Ascending aorta (tissue), 2 donors: ENCODE data around the gene NEURL3. TPM values are rescaled to one million over a fixed set of nuclear protein-coding genes. Genes with fewer than 3 reads are reported as not detected.

Experiments used
- DNase-seq, 2 donors: peaks; one replicate each; pipeline ENCODE4 v3.0.0-alpha.2; 2019; ENCODE audit warnings: low spot score in 2 of 2
- H3K27ac ChIP-seq, 2 donors: fragments of 200-600 bp; sonication (generic); one replicate each; pipeline ENCODE4 v1.5.1; 2016 to 2017; ENCODE audit warnings: mild to moderate bottlenecking in 1 of 2
- H3K27me3 ChIP-seq: fragments of 200-600 bp; sonication (generic); one replicate; pipeline ENCODE4 v1.5.1; 2017
- H3K36me3 ChIP-seq, 2 donors: fragments of 200-600 bp; sonication (generic); one replicate each; pipeline ENCODE4 v1.5.1; 2016
- H3K4me1 ChIP-seq, 2 donors: fragments of 200-600 bp; sonication (generic); one replicate each; pipeline ENCODE4 v1.5.1; 2016 to 2017; ENCODE audit warnings: mild to moderate bottlenecking in 1 of 2
- H3K4me3 ChIP-seq, 2 donors: fragments of 200-600 bp; sonication (generic); one replicate each; pipeline ENCODE4 v1.5.1; 2016 to 2017; ENCODE audit warnings: mild to moderate bottlenecking in 1 of 2
- H3K9me3 ChIP-seq, 2 donors: fragments of 200-600 bp; sonication (generic); one replicate each; pipeline ENCODE4 v1.5.1; 2016
- intact Hi-C: fragments of 100-400 bp; cut with DNase I; formaldehyde crosslinking; loops from one replicate; pipeline ENCODE4 v1.15.1; 2023
- total RNA-seq: library from RNA; depleted of rRNA; stranded (reverse); fragments of >200 nt; gene quantifications from one replicate; pipeline ENCODE4 v1.1.0, GENCODE V29; 2016
- TF ChIP-seq, protein P1 (sequence below), 3 experiments: fragments of 200-600 bp in 2 of 3; fragments of 450-650 bp in 1 of 3; sonication (generic) in 2 of 3; IDR thresholded peaks; one replicate each; pipeline ENCODE4 v1.5.1; 2016 to 2019; ENCODE audit warnings: antibody characterized with exemption in 3 of 3, mild to moderate bottlenecking in 1 of 3, moderate library complexity in 1 of 3

NEURL3 gene
- total RNA-seq, 1 donor from 2014 or later, result not detected

- DNase-seq, result no peak
- TF ChIP-seq, protein P1, sequence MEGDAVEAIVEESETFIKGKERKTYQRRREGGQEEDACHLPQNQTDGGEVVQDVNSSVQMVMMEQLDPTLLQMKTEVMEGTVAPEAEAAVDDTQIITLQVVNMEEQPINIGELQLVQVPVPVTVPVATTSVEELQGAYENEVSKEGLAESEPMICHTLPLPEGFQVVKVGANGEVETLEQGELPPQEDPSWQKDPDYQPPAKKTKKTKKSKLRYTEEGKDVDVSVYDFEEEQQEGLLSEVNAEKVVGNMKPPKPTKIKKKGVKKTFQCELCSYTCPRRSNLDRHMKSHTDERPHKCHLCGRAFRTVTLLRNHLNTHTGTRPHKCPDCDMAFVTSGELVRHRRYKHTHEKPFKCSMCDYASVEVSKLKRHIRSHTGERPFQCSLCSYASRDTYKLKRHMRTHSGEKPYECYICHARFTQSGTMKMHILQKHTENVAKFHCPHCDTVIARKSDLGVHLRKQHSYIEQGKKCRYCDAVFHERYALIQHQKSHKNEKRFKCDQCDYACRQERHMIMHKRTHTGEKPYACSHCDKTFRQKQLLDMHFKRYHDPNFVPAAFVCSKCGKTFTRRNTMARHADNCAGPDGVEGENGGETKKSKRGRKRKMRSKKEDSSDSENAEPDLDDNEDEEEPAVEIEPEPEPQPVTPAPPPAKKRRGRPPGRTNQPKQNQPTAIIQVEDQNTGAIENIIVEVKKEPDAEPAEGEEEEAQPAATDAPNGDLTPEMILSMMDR (IDR thresholded peaks at IDR 0.05), result no peak
- H3K4me1 ChIP-seq, result peaks cover 46 to 68% of the 10 kb centered on the region in 2 donors
- intact Hi-C loops, result loop anchor here (5.0 kb wide), 2 partner anchors 103 to 228 kb away; partner anchors contain the start of genes CNNM4 and KANSL3
- no peaks in the 10 kb centered on the region for H3K9me3 ChIP-seq
- H3K27me3 ChIP-seq, result no peaks in the 10 kb centered on the region
- H3K36me3 ChIP-seq, result peaks cover 0 to 6% of the 10 kb centered on the region in 2 donors
- H3K27ac ChIP-seq, result peak overlapping the region; percentile 96 to 99
- peak overlapping the region; percentile 30 to 43 for H3K4me3 ChIP-seq
Observed at GRCh38 chr2:96534141-96534540, 29.0 kb upstream of the NEURL3 start.

- TF ChIP-seq, protein P1 (IDR thresholded peaks at IDR 0.05), result peak in 1 of 3 experiments; percentile 4
- H3K27ac ChIP-seq, result peak overlapping the region; percentile 96 to 99
- no peaks in the 10 kb centered on the region for H3K9me3 ChIP-seq
- H3K36me3 ChIP-seq, result peaks cover 0 to 2% of the 10 kb centered on the region in 2 donors
- intact Hi-C loops, result loop anchor here (5.0 kb wide), 2 partner anchors 104 to 229 kb away; partner anchors contain the start of genes CNNM4 and KANSL3
- no peaks in the 10 kb centered on the region for H3K27me3 ChIP-seq
- DNase-seq, result peak; percentile 87 to 99
- H3K4me3 ChIP-seq, result peak overlapping the region; percentile 30 to 43
- peaks cover 49 to 71% of the 10 kb centered on the region in 2 donors for H3K4me1 ChIP-seq
Observed at GRCh38 chr2:96533292-96534073, 28.3 kb upstream of the NEURL3 start.

DNA sequence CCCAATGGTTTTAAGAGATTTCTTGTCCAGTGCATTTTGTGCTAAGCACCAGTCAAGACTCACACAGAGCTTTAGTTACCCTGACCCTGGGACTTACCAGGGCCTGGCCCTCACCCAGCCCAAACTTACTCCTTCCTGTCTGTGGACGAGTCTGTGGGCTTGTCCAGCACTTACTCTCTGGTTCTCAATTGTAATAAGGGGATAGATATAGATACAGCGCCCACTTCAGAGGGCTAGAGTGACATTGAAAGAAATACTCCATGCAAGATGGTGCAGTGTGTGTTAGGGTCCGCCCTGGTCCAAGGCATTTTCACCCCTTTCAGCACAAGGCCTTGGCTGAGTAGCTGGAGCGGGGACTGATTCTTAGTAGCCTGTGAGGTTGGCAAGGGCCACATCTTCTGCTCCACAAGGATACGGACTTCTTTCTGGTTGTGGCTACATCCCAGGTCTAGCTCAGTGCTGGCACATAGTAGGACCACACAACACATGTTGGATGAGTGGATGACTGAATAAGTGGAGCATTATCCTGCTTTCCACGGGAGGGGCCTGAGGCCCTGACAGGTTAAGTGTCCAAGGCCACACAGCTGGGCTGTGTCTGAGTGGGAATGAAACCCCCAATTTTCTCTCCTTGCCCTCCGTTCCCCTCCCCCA, 27.6 kb upstream of the NEURL3 start:
- TF ChIP-seq, protein P1 (IDR thresholded peaks at IDR 0.05), result no peak
- Histone ChIP-seq H3K27me3 (no peaks in the 10 kb centered on the region), H3K9me3 (no peaks in the 10 kb centered on the region), H3K4me1 (peaks cover 49 to 74% of the 10 kb centered on the region in 2 donors), H3K27ac (peak overlapping the region; percentile 96 to 99), H3K4me3 (peak overlapping the region in 1 of 2 donors; percentile 20), H3K36me3 (peaks cover 0 to 2% of the 10 kb centered on the region in 2 donors)
- intact Hi-C loops, result loop anchor here (5.0 kb wide), 2 partner anchors 105 to 230 kb away; partner anchors contain the start of genes CNNM4 and KANSL3
- no peak for DNase-seq

GRCh38 chr2:96531872-96532505, 26.8 kb upstream of the NEURL3 start:
- DNase-seq, result peak; percentile 90 to 100
- H3K9me3 ChIP-seq, result no peaks in the 10 kb centered on the region
- TF ChIP-seq, protein P1 (IDR thresholded peaks at IDR 0.05), result no peak
- H3K27me3 ChIP-seq, result no peaks in the 10 kb centered on the region
- H3K36me3 ChIP-seq, result peaks cover 0 to 2% of the 10 kb centered on the region in 2 donors
- H3K27ac ChIP-seq, result peak overlapping the region; percentile 96 to 99
- peaks cover 49 to 78% of the 10 kb centered on the region in 2 donors for H3K4me1 ChIP-seq
- peak overlapping the region; percentile 38 to 45 for H3K4me3 ChIP-seq
- intact Hi-C loops, result loop anchor here (5.0 kb wide), 2 partner anchors 105 to 230 kb away; partner anchors contain the start of genes CNNM4 and KANSL3

DNA sequence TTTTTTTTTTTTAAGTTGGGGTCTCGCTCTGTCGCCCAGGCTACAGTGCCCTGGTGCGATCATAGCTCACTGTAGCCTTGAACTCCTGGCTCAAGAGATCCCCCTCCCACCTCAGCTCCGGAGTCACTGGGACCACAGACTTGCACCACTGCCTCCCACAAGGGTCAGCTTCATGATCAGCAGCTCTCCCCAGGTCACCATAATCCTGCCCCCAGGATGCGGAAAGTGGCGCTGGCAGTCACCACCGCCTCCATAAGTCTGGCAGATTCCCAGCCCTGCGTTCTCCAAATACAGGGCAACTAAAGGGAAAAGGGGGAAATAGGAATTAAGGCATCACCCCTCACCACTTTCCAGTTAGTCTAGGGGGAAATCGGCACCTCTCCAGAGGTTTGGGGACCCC, 26.2 kb upstream of the NEURL3 start:
- DNase-seq, result peak in 1 of 2 donors; percentile 68
- Histone ChIP-seq H3K27ac (peak overlapping the region; percentile 96 to 99), H3K4me3 (peak overlapping the region; percentile 38 to 45), H3K36me3 (no peaks in the 10 kb centered on the region), H3K9me3 (no peaks in the 10 kb centered on the region), H3K4me1 (peaks cover 49 to 84% of the 10 kb centered on the region in 2 donors), H3K27me3 (no peaks in the 10 kb centered on the region)
- intact Hi-C loops, result loop anchor here (5.0 kb wide), 2 partner anchors 106 to 231 kb away; partner anchors contain the start of genes CNNM4 and KANSL3
- TF ChIP-seq, protein P1 (IDR thresholded peaks at IDR 0.05), result no peak
